Femur (tissue), 1 donor: ENCODE measurements around the gene FAM13A.

ENCODE experiments used
- DNase-seq: peaks from one replicate; pipeline ENCODE4 v3.0.0-alpha.2; 2017

Gene FAM13A

DNA sequence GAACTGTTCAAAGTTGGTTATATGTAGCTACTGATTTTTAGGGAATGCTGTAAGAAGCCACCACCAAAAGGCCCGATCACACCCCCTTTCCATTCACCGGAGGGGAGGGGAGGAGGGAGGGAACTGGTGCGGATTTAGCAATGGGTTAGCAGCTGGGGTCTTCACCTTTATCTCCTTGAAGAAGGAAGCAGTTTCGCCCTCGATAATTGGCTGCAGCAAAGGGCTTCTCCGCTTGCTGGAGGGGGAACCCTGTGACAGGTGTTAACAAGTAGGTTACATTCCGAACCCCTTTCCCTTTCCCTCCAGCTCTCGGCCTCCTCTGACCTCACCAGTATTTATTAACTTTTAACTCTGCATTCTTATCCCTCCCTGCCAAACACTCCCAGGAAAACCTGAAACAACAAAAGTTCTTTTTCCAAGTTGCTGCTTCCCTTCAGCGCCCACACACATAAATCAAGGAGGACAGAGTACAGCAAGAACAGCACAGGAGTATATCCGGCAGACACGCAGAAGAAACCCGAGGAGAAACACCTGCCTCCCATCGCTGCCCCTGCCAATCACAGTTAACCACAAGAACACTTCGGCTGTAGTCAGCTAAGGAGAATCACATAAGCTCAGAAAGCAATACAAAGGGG is 319.6 kb downstream of the FAM13A start:
- DNase-seq, result peak; percentile 62

DNA sequence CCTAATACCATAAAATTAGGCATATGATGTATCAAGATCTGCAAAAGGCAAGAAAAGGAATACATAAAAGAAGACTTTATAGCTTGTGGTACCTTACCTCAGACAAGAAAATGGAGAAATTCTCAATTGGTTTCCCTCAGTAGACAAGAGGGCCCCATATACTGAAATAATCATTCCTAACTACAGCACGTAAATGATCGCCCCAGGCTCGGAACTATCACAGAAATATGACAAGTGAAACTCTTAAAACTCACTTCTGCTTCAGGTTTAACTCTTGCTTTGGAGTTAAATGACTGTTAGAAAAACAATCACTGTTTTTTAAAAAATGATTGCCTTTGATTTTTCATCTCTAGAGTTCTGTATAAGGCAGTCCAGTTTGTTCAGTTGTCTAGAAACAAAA is 320.7 kb downstream of the FAM13A start:
- no peak for DNase-seq

DNA sequence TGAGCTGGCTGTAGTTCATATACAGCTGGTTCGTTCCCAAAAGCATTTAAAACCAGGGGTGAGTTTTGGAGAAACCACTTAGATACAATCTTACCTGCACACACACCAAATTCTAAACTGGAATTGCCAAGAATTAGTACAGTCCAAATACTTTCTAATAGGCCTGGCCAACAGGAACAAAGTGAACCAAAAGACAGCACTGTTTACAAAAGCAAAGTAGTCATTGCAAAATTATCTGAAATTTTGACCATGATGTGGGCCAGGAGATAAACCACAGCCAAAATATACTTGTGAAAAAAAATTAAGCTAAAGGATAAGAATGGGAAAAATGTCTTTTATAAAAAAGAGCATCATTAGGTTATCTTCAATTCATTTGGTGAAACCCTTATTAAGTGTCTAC is 321.4 kb downstream of the FAM13A start:
- no peak for DNase-seq

DNA sequence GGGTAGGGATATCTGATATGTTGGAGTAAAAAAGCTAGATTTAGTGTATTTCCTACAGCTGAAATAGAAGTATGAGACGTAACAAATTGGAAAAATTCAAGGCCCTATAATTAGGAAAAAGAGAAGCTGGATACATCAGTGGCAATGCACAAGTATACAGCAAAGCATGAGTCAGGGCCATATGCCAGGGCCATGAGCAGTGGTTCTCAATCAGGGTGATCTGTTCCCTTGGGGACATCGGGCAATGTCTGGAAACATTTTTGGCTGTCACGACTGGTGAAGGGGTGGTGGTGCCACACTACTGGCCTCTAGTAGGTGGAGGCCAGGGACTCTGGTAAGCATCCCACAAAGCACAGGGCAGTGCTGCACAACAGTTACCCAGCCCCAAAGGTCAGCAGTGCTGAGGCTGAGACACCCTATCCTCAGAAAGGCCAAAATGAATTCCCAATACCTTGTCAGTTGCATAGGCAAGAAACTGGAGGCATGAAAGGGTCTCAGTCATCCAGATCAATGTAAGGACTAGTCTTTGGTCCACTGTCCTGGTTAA is 322.5 kb downstream of the FAM13A start:
- DNase-seq, result no peak

DNA sequence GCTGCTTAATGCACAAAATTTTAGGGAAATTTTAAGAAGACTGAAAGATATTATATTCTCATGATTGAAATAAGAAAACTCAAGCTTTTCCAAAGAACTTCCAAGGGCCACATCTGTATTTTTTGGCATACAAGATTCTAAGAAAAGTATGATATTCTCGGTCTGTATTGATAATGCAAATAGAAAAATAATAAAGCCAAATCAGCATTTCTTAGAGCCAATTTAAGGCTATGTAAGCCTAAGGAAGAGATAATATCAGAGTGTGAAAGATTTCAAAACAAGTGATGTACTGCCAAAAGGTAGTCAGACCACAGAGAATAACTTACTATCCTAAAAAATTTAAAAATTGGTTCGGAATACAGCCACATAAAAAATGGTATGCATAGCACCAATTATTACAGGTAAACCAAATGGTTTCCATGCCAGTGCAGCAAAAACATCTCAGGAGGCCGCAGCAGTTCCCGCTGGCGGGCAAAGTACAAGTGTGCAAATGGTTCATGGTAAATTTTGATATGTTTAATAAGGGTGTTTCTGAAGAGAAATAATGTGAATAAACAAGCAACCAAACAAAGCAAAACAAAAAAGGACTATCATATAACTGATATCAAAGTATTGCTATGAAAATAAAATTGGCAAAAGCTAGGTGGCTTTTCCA is 324.1 kb downstream of the FAM13A start:
- DNase-seq, result no peak

DNA sequence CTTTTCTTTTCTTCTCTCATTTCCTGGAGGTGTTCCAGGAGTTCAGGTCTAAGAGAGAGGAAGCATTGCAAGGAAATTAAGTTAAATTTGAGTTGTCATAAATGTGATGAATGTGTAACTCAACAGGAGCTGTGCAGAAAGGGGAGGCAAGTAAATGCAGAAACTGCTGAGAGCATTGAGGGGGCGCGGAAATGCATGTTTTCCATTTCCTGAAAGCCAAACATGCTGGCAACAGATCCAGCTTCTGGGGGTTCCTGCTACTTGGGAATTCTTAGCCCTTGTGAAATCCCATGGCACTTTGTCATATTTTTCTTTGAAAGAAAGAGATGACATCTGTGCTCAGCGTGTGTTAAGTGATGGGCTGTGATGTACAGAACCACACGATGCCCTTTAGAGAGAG is 325.6 kb downstream of the FAM13A start:
- DNase-seq, result no peak

DNA sequence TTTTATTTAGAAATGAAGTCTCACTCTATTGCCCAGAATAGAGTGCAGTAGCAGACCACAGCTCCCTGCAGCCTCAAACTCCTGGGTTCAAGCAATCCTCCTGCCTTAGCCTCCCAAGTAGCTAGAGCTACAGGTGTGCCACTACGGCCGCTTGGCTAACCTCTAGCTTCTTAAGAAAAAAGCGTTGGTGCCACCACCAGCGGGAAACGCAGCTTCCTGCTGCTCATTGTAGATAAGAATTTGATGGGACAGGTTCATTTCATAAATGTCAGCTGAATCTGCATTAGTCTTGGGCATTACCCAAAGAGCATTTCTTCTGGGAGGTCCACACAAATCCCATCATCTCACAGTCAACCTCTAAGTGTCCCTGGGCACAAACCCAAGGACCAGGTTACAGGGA is 326.2 kb downstream of the FAM13A start:
- no peak for DNase-seq

DNA sequence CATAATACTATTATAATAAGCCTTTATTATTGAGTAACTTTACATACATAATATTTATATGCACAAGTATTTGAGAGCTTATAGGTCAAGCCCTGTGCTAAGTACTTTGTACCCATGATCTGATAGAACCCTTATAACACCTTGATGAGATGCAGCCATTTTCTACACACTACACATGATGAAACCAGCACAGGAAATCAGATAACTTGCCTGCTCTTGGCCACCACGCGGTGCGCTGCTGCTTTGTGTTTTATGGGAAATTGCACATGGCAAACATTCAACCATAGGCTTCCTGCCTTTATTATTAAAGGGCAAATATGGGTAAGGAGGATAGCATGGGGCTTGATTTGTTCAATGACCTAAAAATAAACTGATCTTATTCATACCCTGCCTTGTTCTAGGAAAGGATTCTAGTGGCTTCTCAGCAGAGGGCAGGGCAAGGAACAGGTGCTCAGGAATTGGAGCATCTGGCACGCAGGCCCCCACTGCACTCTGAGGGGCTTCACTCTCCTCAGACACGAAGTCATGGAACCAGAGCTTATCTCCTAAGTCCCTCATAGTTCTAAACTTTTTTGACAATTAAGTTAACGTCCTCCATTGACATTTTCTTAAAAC is 327.7 kb downstream of the FAM13A start:
- DNase-seq, result no peak

DNA sequence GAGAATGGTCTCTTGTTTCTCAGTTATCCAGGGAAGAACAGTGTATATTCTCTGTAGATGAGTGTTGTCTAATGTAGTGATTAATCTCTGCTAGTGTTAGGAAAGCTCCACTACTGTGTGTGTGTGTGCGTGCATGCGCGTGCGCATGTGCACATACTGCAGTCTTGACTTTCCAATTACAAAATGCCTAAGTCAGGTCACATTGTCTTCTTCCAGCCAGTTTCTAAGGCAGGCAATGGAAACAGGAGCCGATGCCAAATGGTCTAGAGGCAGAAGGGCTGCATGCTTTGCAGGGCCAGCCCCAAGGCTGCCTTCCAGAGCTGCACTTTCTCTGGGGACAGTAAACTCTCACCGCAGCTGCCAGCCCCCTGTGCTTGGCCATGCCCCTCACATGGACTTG is 328.8 kb downstream of the FAM13A start:
- DNase-seq, result peak; percentile 40

DNA sequence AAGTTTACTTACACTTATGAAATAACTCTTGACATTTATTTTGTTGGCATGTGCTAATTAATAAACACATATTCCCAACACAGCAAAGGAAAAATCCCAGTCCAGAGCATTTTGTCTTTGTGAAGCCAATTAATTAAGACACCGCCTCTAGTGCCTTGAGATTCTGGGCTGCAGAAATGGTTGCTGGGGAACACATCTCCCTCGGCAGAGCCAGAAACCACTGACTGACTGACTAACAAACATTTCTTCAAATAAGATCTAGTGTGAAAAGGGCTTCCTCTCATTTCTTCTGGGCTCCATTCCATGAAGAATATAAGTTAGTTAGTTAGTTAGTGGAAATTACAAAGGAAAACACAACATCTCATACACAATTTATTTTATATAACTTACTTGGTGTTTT is 331.0 kb downstream of the FAM13A start:
- no peak for DNase-seq

DNA sequence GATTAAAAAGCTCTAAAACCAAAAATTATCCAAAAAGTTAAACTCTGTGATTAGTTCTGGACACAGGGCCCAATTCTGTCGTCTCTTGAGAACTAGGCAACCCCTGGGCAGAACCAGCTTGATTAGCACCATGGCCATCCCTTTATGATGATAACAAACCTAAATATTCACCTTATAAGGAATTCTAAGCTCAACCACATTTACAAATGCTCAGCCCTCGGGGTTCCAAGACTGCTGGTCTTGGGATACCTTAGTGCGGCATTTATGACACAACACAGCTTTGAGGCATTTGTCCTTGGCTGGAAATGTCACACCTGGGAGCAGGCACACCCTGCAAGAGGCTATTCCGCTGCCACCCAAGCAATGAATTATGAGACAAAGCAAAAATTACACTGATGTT is 331.8 kb downstream of the FAM13A start:
- DNase-seq, result no peak

DNA sequence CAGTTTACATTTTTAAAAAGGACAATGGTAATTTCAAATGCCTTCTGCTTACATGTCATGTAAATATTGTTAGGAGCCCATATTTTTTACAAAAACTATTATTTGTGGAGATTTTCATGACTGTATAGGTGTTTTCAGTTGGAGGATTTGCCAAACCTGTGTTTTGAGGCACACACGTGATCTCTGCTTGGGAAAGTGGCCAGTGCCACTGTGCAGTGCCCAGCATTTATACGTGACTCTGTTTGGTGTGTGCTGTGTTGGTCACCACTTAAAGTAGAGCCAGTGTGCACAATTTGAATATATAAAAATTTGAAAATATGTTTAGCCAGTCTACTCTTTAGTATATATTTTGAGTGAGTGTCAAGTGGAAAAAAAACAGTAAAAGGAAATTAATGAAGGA is 332.6 kb downstream of the FAM13A start:
- no peak for DNase-seq

DNA sequence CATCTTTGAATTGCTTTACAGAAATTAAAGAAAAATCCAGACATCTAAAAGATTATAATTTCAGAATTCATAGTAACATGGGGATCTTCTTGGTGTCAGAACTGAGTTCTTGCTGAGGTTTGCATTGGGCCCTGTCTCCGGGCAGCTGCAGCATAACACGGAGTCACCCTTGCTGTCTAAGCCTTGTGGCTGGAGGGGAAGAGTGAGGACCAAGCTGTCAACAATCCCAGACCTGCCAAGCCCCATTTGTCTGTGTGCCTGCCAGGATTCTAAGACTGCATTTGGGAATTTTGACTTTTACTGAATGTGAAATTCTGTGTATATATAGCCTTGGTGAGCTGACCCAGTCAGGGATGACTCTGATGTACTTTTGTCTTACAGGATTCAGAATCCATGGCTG is 334.2 kb downstream of the FAM13A start:
- no peak for DNase-seq

DNA sequence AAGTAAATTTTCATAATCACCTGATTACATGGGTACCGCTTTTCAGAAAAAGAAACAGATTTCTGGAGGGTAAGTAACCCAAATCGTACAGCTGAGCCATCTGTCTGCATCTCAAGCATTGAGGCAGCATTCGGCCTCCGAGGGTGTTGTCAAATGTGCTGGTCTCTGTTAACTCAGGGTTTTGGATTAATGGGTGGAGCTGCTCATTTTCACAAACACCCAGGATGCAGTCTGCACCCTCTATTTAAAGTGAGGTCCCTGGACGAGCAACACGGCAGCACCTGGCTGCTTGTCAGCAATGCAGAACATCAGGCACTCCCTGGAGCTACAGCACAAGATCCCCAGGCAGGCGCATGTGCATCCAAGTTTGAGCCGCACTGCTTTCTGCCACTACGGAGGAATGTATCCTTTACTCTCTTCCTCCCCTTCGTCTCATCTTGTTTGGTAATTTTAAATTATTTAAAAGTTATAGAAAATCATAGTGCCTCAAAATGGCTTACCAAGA is 334.7 kb downstream of the FAM13A start:
- no peak for DNase-seq

DNA sequence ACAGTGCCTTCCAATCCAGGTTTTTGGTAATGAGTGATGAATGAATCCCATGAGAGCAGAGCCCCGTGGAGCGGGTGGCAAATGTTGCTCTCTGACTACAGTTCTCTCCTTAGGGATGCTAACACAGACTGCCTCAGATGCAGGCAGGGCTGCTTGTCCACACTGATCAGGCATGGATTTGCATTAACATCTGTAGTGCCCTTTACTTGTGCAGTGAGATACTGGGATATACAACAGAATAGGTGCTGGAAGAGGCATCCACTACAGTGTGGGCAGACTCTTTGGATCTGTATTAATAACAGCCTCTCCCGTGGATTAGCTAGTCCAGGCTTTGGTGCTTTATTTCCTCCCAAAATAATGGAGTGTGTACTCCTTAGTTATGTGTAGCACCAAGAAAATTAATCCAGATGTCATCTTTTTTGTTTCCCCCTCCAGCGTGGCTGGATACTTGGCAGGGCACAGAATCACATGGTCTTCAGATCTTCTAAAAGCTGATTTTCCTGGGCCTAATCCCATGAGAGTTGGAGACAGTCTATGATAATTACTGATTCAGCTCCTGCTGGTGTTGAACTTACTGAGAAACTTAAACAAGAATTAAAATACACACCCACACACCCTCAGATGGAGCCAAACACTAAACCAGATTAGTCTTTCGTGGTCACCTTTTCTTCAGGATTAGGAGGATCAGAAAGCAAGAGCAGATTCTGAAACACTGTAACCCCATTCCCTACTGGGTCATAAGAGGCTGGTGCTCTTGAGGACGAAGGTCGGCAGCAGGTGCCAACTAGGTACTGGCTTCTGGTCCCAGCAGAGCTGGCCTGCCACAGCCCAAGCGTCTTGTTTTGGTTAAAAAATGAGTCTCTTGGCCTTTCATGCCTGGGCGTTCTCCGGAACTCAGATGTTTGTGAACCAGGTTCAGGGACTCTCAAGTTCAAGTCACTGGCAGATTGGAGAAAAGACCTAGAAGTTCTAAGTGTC is 336.2 kb downstream of the FAM13A start:
- no peak for DNase-seq

DNA sequence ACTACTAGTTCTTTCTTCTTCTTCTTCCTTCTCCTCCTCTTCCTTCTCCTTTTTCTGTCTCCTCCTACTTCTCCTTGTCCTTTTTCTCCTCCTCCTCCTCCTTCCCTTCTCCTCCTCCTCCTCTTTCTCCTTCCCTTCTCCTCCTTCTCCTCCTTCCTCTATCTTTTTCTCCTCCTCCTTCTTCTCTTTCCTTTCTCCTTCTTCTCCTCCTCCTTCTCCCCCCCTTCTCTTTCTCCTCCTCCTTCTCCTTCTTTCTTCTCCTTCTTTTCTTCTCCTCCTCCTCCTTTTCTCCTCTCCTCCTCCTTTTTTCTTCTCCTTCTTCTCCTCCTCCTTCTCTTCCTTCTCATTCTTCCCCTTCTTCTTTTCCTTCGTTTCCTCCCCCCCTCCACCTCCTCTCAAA is 337.6 kb downstream of the FAM13A start:
- DNase-seq, result no peak

DNA sequence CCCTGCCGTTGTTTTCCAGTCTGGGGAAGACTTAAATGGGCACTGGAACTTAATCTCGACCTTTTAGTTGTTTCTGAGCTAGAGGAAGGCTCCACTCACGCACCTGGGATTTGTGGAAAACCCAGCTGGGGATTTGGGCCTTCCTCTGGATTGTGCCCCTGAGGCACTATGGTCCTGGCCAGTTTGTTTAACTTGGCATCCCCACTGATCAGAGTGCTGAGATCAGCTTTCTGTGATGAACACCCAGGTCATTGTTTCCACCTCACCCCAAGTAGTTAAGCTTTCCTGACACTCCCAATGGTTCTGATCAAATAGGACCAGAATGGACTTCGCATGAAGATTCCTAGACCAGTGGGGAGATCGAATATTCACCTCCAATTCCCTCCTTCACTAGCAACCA is 338.9 kb downstream of the FAM13A start:
- DNase-seq, result no peak

DNA sequence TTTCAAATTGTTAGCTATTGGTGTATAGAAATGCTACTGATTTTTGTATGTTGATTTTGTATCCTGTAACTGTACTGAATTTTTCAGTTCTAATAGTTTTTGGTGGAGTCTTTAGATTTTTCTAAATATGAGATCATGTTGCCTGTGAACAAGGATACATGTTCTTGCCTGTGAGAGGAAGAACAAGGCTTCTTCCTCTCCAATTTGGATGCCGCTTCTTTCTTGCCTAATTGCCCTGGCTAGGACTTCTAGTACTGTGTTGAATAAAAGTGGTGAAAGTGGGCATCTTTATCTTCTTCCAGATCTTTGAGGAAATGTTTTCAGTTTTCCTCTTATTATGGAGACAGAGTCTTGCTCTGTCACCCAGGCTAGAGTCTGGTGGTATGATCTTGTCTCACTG is 343.2 kb downstream of the FAM13A start:
- no peak for DNase-seq

DNA sequence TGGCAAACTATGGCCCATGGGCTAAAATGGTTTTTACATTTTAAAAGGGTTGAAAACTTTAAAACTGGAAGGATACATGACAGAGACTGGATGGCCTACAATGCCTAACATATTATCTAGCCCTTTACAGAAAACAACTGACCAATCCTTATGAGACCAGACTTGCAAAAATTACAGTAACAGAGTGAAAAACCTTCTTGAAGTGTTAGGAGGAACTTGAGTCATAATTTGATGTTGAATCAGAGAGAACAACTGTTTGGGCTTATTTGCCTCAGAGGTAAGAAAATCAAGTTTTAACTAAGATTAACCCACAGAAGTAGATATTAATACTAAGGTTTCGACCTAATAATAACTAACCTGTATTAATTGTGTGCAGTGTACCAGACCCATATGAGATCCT is 347.0 kb downstream of the FAM13A start:
- DNase-seq, result no peak

DNA sequence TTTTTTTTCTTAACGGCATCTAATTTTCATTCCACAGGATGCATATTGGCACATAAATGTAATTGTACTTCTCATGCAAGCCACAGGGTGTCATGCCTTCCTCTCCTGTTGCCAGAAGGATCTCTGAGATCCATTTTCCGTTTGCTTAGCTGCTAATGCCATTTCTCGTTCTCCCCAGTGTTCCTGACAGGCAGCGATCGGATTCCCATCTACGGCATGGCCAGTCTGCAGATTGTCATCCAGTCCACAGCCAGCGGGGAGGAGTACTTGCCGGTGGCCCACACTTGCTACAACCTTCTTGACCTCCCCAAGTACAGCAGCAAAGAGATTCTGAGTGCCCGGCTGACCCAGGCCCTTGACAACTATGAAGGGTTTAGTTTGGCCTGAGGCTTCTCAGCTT is 350.4 kb downstream of the FAM13A start:
- peak; percentile 70 for DNase-seq

DNA sequence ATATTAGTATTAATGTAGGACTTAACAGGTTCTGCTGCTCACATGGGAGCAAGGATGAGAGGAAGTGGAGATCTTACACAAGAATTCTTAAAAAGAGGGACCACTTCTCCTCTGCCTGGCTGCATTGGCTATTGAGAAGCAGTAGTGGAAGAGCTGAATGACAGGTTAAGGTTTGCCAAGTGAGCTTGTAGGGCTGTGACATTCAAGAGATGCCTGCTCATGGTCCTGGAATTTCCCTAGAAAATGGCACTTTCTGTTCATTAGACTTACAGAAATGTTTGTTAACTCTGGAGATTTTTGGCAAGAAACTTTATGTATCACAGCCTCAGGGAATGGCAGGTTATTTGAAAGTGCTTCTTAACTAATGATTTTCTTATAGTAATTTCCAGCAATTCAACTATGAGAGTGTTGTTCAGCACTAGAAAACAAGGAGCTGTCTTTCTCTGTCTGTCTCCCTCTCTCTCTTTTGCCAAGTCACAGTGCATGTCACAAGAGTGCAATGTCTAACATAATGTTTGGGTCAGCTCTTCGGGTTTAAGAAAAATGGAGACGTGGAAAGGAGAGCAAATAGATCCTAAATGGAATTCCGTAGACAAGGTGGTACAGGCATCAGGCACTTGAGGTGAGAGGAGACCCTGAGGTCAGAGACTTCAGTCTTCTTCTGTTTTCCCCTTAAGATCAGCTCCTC is 351.0 kb downstream of the FAM13A start:
- DNase-seq, result no peak

DNA sequence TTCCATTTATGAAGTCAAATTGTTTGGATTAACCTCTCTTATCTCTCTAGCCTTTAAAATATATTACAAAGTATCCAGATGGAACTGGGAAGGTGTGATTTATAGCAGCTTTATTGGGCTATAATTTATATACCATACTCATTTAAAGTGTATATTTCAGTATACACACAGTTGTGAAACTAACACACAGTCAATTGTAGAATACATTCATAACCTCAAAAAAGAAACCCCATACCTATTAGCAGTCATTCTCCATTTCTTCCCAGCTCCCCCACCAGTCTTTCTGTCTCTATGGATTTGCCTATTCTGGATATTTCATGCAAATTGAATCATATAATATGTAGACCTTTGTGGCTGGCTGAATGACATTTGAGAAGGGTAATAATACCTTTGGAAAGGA is 351.8 kb downstream of the FAM13A start:
- no peak for DNase-seq
